HG03457 (cell line): Measurements from ENCODE around the gene CYP4F12.
"Not testable (repeated sequence)": the region's sequence is repeated elsewhere in the genome, so short reads cannot be mapped to it uniquely, and the experiment has no call there.

Experiments
- ATAC-seq: cut with Tn5 transposase; IDR thresholded peaks from one replicate; pipeline ENCODE4 v1.9.1; 2021; ENCODE audit warnings: moderate number of reproducible peaks; ENCODE audit not compliant: unreplicated experiment

CYP4F12 gene

GRCh38 chr19:15650123-15650522 lies 22.8 kb upstream of the CYP4F12 start:
- not testable (repeated sequence) for ATAC-seq

- ATAC-seq: no peak
Observed at GRCh38 chr19:15651791-15652190, 21.1 kb upstream of the CYP4F12 start.

DNA sequence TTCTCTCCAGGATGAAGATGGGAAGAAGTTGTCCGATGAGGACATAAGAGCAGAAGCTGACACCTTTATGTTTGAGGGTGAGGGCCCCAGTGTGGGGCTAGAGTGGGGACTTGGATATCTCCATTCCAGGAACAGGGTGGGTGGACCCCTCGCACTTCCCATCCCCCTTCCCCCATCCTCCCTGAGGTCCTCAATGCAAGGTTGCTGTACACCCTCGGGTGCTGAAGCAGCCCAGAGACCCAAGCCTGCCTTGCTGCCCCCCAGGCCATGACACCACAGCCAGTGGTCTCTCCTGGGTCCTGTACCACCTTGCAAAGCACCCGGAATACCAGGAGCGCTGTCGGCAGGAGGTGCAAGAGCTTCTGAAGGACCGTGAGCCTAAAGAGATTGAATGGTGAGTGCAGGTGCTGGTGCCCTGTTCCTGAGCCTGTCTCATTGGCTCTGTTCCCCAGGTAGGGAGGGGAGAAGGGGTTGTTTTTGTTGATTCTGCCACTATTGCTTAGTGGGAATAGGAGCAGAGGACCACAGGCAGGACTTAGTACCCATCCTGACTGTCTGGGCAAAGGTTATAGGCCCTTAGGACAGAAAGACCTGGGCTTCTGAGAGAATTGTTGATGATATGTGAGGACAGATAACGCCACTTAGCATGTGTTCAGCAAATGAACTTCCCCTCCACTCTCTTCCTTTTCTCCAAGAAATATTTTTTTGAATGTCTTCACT lies 20.2 kb upstream of the CYP4F12 start:
- no peak for ATAC-seq

DNA sequence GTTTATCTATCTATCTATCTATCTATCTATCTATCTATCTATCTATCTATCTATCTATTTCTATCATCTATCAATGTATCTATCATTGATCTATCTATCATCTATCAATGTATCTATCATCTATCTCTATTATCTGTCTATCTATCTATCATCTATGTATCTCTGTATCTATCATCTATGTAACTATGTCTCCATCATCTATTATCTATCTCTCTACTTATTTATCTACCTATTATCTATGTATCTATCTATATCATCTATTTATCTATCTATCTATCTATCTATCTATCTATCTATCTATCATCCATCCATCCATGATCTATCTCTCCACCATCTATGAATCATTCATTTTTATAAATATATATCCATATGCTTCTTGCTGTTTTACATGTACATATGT lies 16.4 kb upstream of the CYP4F12 start:
- ATAC-seq: no peak

- no peak for ATAC-seq
Observed at GRCh38 chr19:15663247-15663646, 9.6 kb upstream of the CYP4F12 start.

- no peak for ATAC-seq
Observed at GRCh38 chr19:15666186-15666585, 6.7 kb upstream of the CYP4F12 start.

DNA sequence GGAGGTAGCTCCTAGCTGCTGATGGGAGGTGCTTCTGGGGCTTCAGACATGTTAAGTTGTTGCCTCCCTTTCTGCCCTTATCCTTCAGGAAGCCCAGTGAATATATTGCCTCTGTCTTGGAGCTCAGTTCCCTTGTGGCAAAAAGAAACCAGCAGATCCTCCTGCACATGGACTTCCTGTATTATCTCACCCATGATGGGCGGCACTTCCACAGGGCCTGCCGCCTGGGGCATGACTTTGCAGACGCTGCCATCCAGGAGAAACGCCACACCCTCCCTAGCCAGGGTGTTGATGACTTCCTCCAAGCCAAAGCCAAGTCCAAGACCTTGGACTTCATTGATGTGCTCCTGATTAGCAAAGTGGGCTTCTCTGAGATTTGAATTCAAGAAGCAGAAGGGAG lies 6.0 kb upstream of the CYP4F12 start:
- ATAC-seq: no peak

GRCh38 chr19:15669440-15669839 lies 3.4 kb upstream of the CYP4F12 start:
- ATAC-seq: no peak

DNA sequence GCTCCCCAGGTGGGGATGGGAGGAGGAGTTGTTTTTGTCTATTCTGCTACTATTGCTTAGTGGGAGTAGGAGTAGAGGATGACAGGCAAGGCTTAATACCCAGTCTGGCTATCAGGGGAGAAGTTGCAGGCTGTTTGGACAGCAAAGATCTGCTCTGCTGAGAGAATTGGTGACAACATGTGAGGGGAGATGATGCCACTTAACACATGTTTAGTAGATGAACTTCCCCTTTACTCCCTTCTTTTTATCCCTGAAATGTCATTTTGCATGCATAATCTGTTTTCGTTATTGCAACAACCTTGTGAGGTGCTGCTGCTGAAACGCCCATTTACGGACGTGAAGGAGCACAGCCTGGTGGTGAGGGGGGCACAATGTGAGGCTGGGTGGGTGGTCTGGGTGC lies 3.0 kb upstream of the CYP4F12 start:
- no peak for ATAC-seq

- ATAC-seq: no peak
Observed at GRCh38 chr19:15671237-15671821, 1.6 kb upstream of the CYP4F12 start.

- ATAC-seq: no peak
Observed at GRCh38 chr19:15671891-15672579, 852 bp upstream of the CYP4F12 start.

DNA sequence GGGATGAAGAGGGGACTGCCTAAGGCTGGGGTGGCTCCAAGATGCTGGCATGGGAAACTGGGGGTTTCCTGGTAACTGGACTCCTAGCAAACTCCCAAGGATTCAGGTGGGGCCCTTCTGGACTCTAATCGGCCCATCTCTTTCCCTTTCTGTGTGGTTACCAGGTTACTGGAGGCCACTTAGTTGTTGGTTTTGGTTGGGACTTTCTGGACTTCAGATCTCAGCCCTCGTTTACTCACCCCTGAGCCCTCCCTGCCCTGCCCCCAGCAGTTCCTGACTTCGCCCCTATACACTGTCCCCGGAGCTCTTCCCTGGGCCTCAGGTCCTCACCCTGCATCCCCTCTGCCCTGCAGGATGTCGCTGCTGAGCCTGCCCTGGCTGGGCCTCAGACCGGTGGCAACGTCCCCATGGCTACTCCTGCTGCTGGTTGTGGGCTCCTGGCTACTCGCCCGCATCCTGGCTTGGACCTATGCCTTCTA lies 328 bp downstream of the CYP4F12 start:
- no peak for ATAC-seq

DNA sequence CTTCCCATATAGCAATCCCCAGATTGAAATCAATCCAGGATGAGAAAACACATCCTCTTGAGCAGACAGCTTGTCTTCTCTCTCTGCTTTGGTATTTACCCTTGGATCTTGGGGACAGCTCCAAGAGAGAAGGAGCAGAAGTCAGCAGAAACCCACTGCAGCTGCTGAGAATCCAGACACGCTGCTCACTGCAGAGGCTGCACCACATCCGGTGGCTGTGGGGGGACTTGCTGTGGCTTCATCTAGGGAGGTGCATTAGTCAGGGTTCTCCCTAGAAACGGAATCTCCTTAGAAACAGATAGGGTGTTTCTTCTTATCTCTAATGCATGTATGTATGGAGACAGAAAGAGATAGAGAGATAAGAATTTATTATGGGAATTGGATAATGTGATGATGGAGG lies 2.7 kb downstream of the CYP4F12 start:
- ATAC-seq: no peak

DNA sequence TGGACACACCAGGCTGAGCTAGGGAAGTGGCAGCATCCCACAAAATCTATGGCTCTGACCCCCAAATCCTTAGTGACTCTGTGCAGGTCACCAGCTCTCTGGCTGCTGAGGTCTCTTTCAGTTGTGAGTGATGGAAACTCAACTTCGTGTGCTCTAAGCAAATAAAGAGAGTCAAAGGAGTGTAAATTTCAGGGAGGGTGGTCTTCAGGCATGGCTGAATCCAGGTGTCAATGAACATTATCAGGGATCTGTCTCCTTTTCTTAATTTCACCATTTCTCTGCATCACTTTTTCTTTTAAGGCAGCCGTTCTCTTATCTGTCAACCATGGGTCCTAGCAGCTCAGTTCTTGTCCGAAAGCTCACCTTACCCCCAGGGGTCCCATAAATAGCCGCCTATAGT lies 6.2 kb downstream of the CYP4F12 start:
- ATAC-seq: no peak

DNA sequence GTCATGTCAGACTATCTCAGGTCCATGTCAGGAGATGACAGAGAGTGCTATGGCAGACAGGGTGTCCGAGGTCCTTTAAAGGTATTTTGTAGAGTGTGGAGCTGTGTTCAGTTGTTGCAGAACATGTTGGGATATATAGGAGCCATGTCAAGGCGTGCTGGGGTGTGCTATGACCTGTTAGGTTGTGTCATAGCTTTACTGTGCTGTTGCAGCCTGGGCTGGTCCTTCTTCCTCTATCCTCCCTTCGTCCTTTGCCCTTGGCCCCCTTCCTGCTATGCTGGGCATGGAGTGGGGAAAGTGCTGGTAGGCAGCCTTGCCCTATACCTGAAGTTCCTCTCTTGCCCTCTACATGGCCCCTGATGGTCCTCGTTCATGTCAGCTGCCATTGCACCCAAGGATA lies 7.0 kb downstream of the CYP4F12 start:
- ATAC-seq: not testable (repeated sequence)

GRCh38 chr19:15680478-15681322 lies 7.8 kb downstream of the CYP4F12 start:
- ATAC-seq: no peak

GRCh38 chr19:15683411-15683810 lies 10.5 kb downstream of the CYP4F12 start:
- ATAC-seq: no peak

- ATAC-seq: no peak
Observed at GRCh38 chr19:15684828-15685227, 11.9 kb downstream of the CYP4F12 start.

- ATAC-seq: no peak
Observed at GRCh38 chr19:15696654-15697194, 23.8 kb downstream of the CYP4F12 start.

DNA sequence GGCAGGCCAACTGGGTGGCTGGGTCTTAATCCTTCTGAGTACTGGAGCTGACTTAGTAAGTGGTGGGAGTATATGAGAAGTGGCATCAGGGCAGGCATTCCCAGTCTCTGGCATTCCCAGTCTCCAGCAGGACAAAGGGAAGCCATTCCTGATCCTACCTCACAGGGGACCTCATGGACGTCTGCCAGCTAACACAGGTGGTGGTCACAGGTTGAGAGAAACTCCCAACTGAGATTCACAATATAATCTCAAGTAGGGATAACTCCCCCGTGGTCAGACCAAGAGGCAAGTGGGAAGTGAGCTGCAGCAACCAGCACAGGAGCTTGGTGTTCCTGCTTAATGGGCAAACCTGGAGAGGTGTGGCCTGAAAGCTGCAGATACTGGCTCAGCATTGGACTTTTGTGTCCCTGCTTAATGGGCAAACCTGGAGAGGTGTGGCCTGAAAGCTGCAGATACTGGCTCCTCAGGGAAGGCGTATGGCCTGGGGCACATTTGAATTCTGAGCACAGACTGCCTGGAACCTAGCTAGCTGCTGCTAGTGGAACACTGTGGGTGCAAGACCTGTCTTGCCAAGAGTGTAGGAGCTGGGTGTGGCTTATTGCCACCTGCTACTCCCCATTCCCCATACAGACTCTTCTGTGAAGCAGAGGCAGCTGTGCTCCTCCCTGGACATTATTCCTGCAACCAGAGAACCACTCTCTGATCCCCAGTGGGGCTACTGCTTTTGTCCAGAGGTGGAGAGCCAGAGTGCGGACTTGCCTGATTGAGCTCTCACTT lies 29.1 kb downstream of the CYP4F12 start:
- ATAC-seq: no peak
